Lower lobe of right lung (tissue), 2 donors: ENCODE data around the gene TRIB2. TPM values are rescaled to one million over a fixed set of nuclear protein-coding genes. Genes with fewer than 3 reads are reported as not detected.

Source experiments
- ATAC-seq, 2 donors: fragments of 200-7000 bp; cut with Tn5 transposase; one replicate each; pipeline ENCODE4 v1.9.1; 2020 to 2022; ENCODE audit warnings: mild to moderate bottlenecking in 2 of 2, moderate library complexity in 2 of 2
- DNase-seq: peaks from one replicate; pipeline ENCODE4 v3.0.0-alpha.2; 2020
- H3K27ac ChIP-seq: fragments of 200-600 bp; one replicate; pipeline ENCODE4 v1.8.0; 2022
- H3K27me3 ChIP-seq: fragments of 200-600 bp; one replicate; pipeline ENCODE4 v1.8.0; 2022; ENCODE audit warnings: low read depth
- H3K36me3 ChIP-seq: fragments of 200-600 bp; one replicate; pipeline ENCODE4 v1.8.0; 2022; ENCODE audit warnings: mild to moderate bottlenecking
- H3K4me1 ChIP-seq: fragments of 200-600 bp; one replicate; pipeline ENCODE4 v1.8.0; 2022
- H3K4me3 ChIP-seq: fragments of 200-600 bp; one replicate; pipeline ENCODE4 v1.8.0; 2022; ENCODE audit warnings: mild to moderate bottlenecking
- H3K9me3 ChIP-seq: fragments of 200-600 bp; one replicate; pipeline ENCODE4 v1.8.0; 2022
- CTCF ChIP-seq: fragments of 200-600 bp; IDR thresholded peaks from one replicate; pipeline ENCODE4 v1.8.0; 2022; ENCODE audit warnings: antibody characterized with exemption, mild to moderate bottlenecking
- intact Hi-C: fragments of 100-400 bp; cut with DNase I; formaldehyde crosslinking; loops from one replicate; pipeline ENCODE4 v1.11.0; 2022
- total RNA-seq: library from RNA; stranded (reverse); fragmentation: NEBNext Ultra II Directional; extraction: Animal tissue kit (Norgen Biotek cat#: 25700); gene quantifications from one replicate; pipeline ENCODE4 v1.2.1, GENCODE V29; 2021
- donor health status: DM: no; HTN: yes; CAD: no; lungs with severe emphysema.

Gene TRIB2
- total RNA-seq, 1 donor from 2014 or later: 35.1 TPM

- H3K4me3 ChIP-seq: no peak overlapping the region
- intact Hi-C loops: no loop called here
- ATAC-seq: no peak
Measured at GRCh38 chr2:12711339-12711738, 5.4 kb upstream of the TRIB2 start.

GRCh38 chr2:12712881-12713280 is 3.9 kb upstream of the TRIB2 start:
- Histone ChIP-seq H3K4me3 (no peak overlapping the region), H3K27ac (no peak overlapping the region), H3K9me3 (no peaks in the 10 kb centered on the region), H3K36me3 (no peaks in the 10 kb centered on the region), H3K4me1 (peaks cover 14% of the 10 kb centered on the region), H3K27me3 (peaks cover under 1% of the 10 kb centered on the region)
- ATAC-seq: no peak
- TF ChIP-seq CTCF: no peak
- intact Hi-C loops: no loop called here
- no peak for DNase-seq

More at GRCh38 chr2:12711339-12711738, 5.4 kb upstream of the TRIB2 start:
- Histone ChIP-seq H3K4me1 (peaks cover 14% of the 10 kb centered on the region), H3K27me3 (no peaks in the 10 kb centered on the region), H3K36me3 (no peaks in the 10 kb centered on the region), H3K9me3 (no peaks in the 10 kb centered on the region), H3K27ac (no peak overlapping the region)
- no peak for TF ChIP-seq CTCF
- no peak for DNase-seq

- no peaks in the 10 kb centered on the region for H3K36me3 ChIP-seq
- peak overlapping the region; percentile 95 for H3K27ac ChIP-seq
- peaks cover 13% of the 10 kb centered on the region for H3K4me1 ChIP-seq
- TF ChIP-seq CTCF: no peak
- ATAC-seq: no peak
- no peak for DNase-seq
- no peaks in the 10 kb centered on the region for H3K9me3 ChIP-seq
- intact Hi-C loops: no loop called here
- H3K27me3 ChIP-seq: peaks cover 5% of the 10 kb centered on the region
- H3K4me3 ChIP-seq: no peak overlapping the region
Measured at GRCh38 chr2:12714391-12715221, 2.1 kb upstream of the TRIB2 start.

- Histone ChIP-seq H3K36me3 (no peaks in the 10 kb centered on the region), H3K9me3 (no peaks in the 10 kb centered on the region), H3K4me3 (peak overlapping the region; percentile 88), H3K27me3 (peaks cover 5% of the 10 kb centered on the region), H3K27ac (peak overlapping the region; percentile 95), H3K4me1 (peaks cover 17% of the 10 kb centered on the region)
- no peak for TF ChIP-seq CTCF
- intact Hi-C loops: no loop called here
- ATAC-seq (no peak), DNase-seq (no peak)
Measured at GRCh38 chr2:12715258-12716031, 1.3 kb upstream of the TRIB2 start.

- H3K27ac ChIP-seq: peak overlapping the region; percentile 95
- peak; percentile 71 to 82 for ATAC-seq
- H3K27me3 ChIP-seq: peaks cover 5% of the 10 kb centered on the region
- peak; percentile 86 for DNase-seq
- H3K9me3 ChIP-seq: no peaks in the 10 kb centered on the region
- H3K4me1 ChIP-seq: peaks cover 22% of the 10 kb centered on the region
- H3K36me3 ChIP-seq: no peaks in the 10 kb centered on the region
- H3K4me3 ChIP-seq: peak overlapping the region; percentile 88
- TF ChIP-seq CTCF: peak; percentile 69
- intact Hi-C loops: no loop called here
Measured at GRCh38 chr2:12716032-12716281, 779 bp upstream of the TRIB2 start.
